HG02852 (cell line): ENCODE data around the gene PSMA1.
"Not testable (repeated sequence)": the region's sequence is repeated elsewhere in the genome, so short reads cannot be mapped to it uniquely, and the experiment has no call there.

ENCODE experiments used
- ATAC-seq: cut with Tn5 transposase; IDR thresholded peaks from one replicate; pipeline ENCODE4 v1.9.1; 2021; ENCODE audit warnings: mild to moderate bottlenecking, moderate library complexity; ENCODE audit not compliant: unreplicated experiment

Gene PSMA1

GRCh38 chr11:14519917-14520746 lies at the start of gene PSMA1:
Gene PSMA1 (minus strand): TSS chr11:14520386. CDS start chr11:14520299, 87 bp downstream.
- ATAC-seq: peak; percentile 89

- ATAC-seq: not testable (repeated sequence)
These were observed 49.3 kb upstream of the PSMA1 start for GRCh38 chr11:14569516-14569915.

GRCh38 chr11:14567064-14567651 lies 47.0 kb upstream of the PSMA1 start:
- ATAC-seq: no peak

GRCh38 chr11:14566331-14567063 lies 46.3 kb upstream of the PSMA1 start:
- ATAC-seq: no peak

GRCh38 chr11:14565845-14566244 lies 45.7 kb upstream of the PSMA1 start:
- ATAC-seq: no peak

GRCh38 chr11:14555818-14556217 lies 35.6 kb upstream of the PSMA1 start:
- ATAC-seq: no peak

GRCh38 chr11:14554959-14555358 lies 34.8 kb upstream of the PSMA1 start:
- ATAC-seq: peak; percentile 48

- no peak for ATAC-seq
These were observed 31.9 kb upstream of the PSMA1 start for GRCh38 chr11:14552089-14552488.

GRCh38 chr11:14551380-14551779 lies 31.2 kb upstream of the PSMA1 start:
- ATAC-seq: no peak

- ATAC-seq: no peak
These were observed 29.7 kb upstream of the PSMA1 start for GRCh38 chr11:14549891-14550290.

- ATAC-seq: no peak
These were observed 27.3 kb upstream of the PSMA1 start for GRCh38 chr11:14547440-14547839.

GRCh38 chr11:14546672-14547071 lies 26.5 kb upstream of the PSMA1 start:
- no peak for ATAC-seq

- peak; percentile 95 for ATAC-seq
These were observed 24.4 kb upstream of the PSMA1 start for GRCh38 chr11:14544611-14545010.

GRCh38 chr11:14543260-14543659 lies 23.1 kb upstream of the PSMA1 start:
- no peak for ATAC-seq

- ATAC-seq: no peak
These were observed 22.1 kb upstream of the PSMA1 start for GRCh38 chr11:14542324-14542723.

- ATAC-seq: no peak
These were observed 21.2 kb upstream of the PSMA1 start for GRCh38 chr11:14541192-14541947.

- ATAC-seq: no peak
These were observed 19.8 kb upstream of the PSMA1 start for GRCh38 chr11:14539982-14540421.

- ATAC-seq: no peak
These were observed 18.9 kb upstream of the PSMA1 start for GRCh38 chr11:14538926-14539554.

- ATAC-seq: no peak
These were observed 18.2 kb upstream of the PSMA1 start for GRCh38 chr11:14538271-14538925.

GRCh38 chr11:14537134-14537599 lies 17.0 kb upstream of the PSMA1 start:
- peak; percentile 76 for ATAC-seq
